Stimulated activated CD8-positive, alpha-beta memory T cell treated with anti-CD3 and anti-CD28 coated beads, Interleukin-15, amount 100 ng/mL, for 1 hour (primary cell): ENCODE measurements around the gene VWDE.

Experiments used
- DNase-seq: peaks from one replicate; pipeline ENCODE4 v3.0.0-alpha.2; 2020; ENCODE audit warnings: low read depth

The VWDE gene

DNA sequence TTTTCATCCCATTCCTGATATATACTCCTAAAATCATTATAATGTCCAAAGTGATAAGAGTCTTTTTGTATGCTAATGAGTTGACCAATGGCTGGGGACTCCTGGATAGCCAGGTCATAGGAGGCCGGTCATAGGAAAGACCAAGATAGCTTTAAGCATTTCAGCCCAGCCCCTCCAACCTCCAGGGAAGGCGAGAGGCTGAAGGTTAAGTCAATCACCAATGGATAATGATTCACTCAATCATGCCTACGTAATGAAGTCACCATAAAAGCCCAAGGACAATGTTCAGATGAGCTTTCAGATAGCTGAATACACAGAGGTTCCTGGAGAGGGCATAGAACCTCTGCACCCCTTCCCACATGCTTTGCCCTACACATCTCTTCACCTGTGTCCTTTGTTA, 75.7 kb downstream of the VWDE start:
- no peak for DNase-seq

GRCh38 chr7:12325646-12326045, 78.0 kb downstream of the VWDE start:
- DNase-seq = no peak

DNA sequence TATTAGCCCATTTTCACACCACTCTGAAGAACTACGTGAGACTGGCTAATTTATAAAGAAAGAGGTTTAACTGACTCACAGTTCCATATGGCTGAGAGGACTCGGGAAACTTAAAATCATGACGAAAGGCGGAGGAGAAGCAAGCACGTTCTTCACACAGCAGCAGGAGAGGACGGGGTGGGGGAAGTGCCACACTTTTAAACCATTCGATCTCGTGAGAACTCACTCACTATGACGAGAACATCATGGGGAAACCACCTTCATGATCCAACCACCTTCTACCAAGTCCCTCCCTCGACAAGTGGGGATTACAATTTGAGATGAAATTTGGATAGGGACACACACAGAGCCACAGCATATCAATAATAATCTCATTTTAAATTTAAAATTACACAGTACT, 80.2 kb downstream of the VWDE start:
- DNase-seq = no peak

DNA sequence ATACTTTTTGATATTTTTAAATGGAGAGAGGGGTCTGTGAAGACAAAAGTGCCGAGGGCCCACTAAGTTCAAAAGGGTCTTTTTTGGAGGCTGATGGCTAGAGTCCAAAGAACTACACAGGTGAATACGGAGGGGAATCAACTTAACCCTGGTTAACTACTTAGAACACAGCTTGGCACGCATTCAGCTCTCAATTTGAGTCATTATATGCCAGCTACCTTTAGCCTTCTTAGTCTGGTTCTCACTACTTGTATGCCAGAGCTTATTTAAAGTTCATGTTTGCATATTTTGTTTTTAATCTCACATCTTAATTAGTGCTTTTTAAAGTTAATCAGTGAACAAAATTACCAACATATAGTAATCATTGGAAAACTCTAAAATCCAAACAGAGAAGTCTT, 80.8 kb downstream of the VWDE start:
- DNase-seq = no peak

- no peak for DNase-seq
Measured at GRCh38 chr7:12322284-12322902, 81.3 kb downstream of the VWDE start.

- no peak for DNase-seq
Measured at GRCh38 chr7:12320987-12321647, 82.5 kb downstream of the VWDE start.

- DNase-seq = no peak
Measured at GRCh38 chr7:12320241-12320986, 83.3 kb downstream of the VWDE start.

DNA sequence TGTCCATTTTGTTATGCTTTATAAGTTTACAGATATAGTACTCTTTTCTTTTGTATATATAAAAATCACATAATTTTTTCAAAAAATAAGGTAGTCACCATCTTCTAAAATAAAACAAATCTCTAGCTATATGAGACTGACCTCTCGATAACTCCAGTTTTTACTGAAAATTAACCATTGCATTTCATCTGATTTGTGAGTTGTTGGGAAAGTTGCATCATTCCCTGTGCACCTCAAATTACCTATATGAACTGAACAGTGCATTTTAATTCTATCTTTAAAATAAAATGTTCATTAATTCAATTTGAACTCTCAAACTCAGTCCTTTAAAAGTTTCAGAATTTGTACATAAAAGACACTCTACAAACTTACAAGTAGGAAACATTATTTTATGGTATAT, 86.0 kb downstream of the VWDE start:
- DNase-seq = no peak

DNA sequence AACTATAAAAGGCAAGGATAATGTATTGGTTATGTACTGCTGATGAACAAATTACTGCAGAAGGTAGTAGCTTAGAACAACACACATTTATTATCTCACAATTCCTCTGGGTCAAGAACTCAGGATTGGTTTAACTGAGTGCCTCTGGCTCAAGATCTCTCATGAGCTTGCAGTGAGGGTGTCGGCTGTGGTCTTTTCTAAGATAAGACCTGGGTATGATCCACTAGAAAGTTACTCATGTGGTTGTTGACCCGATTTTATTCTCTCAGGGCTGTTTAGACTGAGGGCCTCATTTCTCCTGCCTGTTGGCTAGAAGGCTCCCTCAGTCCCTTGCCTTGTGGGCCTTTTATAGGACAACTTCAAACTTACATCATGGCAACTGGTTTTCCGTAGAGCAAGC, 86.7 kb downstream of the VWDE start:
- DNase-seq = no peak

DNA sequence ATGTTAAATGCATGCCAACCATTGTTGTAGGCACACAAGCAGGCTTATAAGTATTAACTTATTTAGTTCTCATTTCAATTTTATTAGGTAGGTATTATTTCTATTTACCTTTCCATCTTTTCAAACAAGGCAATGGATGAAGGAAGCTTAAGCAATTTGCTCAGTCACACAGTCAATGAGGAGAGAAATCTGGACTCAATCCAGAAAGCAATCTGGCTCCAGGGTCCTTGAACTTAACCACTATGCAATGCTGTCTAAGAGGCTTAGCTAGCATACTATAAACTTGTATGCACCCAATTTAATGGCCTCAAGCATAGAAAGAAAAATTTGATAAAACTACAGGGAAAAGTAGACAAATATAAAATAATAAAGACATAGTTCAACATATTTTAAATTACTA, 88.6 kb downstream of the VWDE start:
- no peak for DNase-seq

DNA sequence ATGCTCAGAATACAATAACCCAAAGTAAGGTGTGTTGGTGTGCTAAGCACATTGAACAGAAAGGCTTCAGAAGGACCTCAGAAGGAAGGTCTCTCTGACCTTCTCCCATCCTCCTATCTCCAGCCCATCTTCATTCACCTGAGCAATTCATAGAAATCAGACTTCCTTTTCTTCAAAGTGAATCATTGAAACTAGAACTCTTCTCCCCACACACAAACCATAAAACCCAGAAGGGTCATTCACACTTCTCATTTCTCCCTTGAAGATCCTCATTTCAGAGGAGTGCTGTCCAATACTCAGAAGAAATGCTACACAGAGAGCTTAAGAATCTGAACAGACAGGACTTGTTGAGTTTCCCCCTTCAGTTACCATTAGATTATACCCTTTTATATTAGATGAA, 89.5 kb downstream of the VWDE start:
- no peak for DNase-seq

GRCh38 chr7:12305502-12305901, 98.2 kb downstream of the VWDE start:
- DNase-seq = no peak

DNA sequence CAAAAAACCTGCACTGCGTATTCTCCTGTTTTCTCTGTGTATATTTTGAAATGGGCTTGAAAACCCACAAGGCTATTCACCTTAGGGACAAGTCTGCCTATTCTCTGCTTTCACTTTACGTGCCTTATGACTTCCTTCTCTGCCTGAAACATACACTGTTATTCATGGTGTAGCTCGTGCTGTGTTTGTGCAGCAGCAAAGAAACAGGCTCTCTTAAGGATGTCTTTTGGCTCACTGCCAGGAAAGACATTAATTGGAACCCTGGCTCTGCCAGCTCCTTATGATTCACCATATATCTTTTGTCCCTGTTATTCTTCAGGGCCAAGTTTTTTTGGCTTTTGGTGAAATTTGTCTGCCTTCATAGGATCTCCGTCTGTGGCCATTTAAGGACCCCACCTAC, 100.2 kb downstream of the VWDE start:
- no peak for DNase-seq

GRCh38 chr7:12303062-12303461, 100.6 kb downstream of the VWDE start:
- DNase-seq = no peak

DNA sequence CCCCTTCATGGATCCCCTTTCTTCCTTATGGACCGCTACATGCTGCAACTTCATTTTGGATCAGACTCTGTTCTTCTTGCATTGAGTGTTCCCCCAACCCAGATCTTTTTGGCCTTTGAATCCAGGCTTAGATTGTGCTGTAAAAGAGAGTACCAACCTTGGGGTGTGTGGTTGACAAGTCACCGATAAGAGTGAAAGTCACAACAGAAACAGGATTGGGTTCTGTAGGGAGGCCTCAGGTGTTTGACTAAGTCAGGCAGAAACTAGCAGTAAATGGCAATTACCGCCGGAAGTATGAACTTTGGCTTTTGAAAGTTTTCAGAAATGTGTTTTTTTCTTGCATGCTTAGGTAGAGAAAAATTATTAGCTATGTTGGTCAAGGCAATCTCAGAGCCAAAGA, 103.2 kb downstream of the VWDE start:
- DNase-seq = no peak

GRCh38 chr7:12299367-12299766, 104.3 kb downstream of the VWDE start:
- DNase-seq = no peak

- DNase-seq = no peak
Measured at GRCh38 chr7:12297283-12298108, 106.2 kb downstream of the VWDE start.

- DNase-seq = no peak
Measured at GRCh38 chr7:12296051-12296570, 107.6 kb downstream of the VWDE start.

DNA sequence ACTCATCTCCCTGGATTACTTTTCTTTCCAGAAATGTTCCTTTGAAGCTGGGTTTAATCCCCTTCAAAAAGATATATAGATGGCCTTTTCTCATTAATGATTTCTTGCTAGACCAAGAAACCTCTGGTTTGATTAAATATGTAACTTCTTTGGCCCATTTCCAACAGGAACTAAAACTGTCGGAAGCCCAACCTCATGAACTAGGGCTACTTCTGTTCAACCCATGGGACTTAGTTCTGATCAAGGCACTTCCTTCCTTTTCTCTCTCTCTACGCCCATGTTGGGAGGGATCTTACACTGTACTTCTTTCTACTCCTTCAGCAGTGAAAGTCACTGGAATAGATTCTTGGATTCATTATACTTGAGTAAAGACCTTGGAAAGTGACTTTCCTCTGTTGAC, 109.0 kb downstream of the VWDE start:
- DNase-seq = no peak

- DNase-seq = no peak
Measured at GRCh38 chr7:12291870-12292269, 111.8 kb downstream of the VWDE start.

DNA sequence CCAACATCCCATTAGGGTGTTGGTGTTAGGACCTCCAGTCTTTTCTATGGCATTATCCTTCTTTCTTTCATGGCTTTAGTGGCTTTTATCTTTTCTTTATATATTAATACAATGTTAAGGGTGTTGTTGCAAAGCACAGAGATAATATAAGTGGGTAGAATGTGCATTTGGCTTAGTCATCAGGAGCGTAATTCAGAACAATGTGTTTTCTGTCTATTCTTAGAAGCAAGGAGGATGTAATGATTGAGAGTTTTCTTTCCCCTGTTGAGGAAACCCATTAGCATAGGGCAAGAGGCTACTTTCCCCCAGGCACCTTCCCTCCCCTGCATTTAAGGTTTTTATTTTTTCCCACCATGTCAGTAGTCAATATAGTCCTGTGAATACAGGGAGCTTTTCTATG, 112.9 kb downstream of the VWDE start:
- DNase-seq = no peak

DNA sequence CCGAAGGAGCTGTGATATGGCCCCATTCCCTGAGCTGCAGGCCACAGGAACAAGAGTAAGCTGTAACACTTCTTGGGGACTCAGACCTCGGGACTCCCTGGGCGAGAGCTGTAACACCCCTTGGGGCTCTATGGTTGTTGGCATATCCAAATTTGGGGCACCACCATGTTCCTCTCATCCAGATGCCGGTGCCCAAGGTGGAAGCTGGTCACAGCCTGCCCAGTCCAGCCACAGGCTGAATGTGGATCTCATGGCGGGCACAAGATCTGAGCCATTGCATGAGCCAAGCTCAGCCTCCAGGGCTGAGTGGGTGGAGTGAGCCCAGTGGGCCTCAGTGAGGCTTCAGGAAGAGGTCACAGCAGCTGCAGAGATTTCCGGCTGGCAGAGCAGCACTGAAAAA, 113.7 kb downstream of the VWDE start:
- no peak for DNase-seq
